Measurements from ENCODE around the gene NMNAT2. TPM values are rescaled to one million over a fixed set of nuclear protein-coding genes. Genes with fewer than 3 reads are reported as not detected.

Gene NMNAT2
- total and polyA plus RNA-seq, 9 donors: 0.24 to 2.5 (median 0.77) TPM; not detected in 1

- H3K27ac ChIP-seq: no peak overlapping the region
- TF ChIP-seq POLR2A (IDR thresholded peaks at IDR 0.05) (no peak), CTCF (IDR thresholded peaks at IDR 0.05) (no peak), EP300 (IDR thresholded peaks at IDR 0.05) (no peak)
- no peaks in the 10 kb centered on the region for H3K36me3 ChIP-seq
- no peak overlapping the region for H3K4me3 ChIP-seq
- 70 to 77% (median 74%) methylated on average over 6 of the region's 6 CpGs for WGBS, 3 donors
- H3K9me3 ChIP-seq: no peaks in the 10 kb centered on the region
- intact Hi-C loops (cut with DNase I): loop anchor here in 3 of 4 donors (2.0 to 5.0 kb wide), 3 partner anchors 33 to 354 kb away; no protein-coding TSS in a partner anchor
- no peaks in the 10 kb centered on the region for H3K27me3 ChIP-seq
- no peak for DNase-seq
- H3K4me1 ChIP-seq (ENCODE audit: insufficient read depth): peaks cover 4% of the 10 kb centered on the region
Observed at GRCh38 chr1:183315991-183316758, 102.0 kb downstream of the NMNAT2 start.

DNA sequence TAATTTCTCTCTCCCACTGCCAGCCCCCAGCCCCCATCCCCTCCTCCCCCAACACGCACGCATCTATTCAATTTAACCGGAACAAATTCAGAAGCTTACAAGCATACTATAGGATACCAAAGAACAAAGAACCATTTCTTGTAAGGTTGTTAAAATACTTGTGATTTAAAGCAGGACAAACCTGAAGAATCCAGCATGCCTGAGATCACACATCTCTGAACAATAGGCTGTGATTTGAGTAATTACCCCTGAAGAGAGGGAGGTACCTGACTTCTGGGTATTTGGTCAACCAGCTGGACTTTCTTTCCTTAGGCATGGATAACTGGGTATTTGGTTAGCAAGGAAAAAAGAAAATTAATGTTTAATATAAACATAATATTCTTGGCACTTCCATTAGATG lies 105.1 kb downstream of the NMNAT2 start:
- no peak overlapping the region for H3K4me3 ChIP-seq
- no peaks in the 10 kb centered on the region for H3K36me3 ChIP-seq
- no peak overlapping the region for H3K27ac ChIP-seq
- intact Hi-C loops (cut with DNase I): no loop called here
- 92 to 98% (median 97%) methylated on average over 3 of the region's 3 CpGs for WGBS, 3 donors
- H3K27me3 ChIP-seq: no peaks in the 10 kb centered on the region
- H3K4me1 ChIP-seq (ENCODE audit: insufficient read depth): peaks cover 3% of the 10 kb centered on the region
- TF ChIP-seq POLR2A (IDR thresholded peaks at IDR 0.05) (no peak), EP300 (IDR thresholded peaks at IDR 0.05) (no peak), CTCF (IDR thresholded peaks at IDR 0.05) (no peak)
- no peak for DNase-seq
- H3K9me3 ChIP-seq: no peaks in the 10 kb centered on the region

- TF ChIP-seq POLR2A (IDR thresholded peaks at IDR 0.05) (no peak), CTCF (IDR thresholded peaks at IDR 0.05) (no peak), EP300 (IDR thresholded peaks at IDR 0.05) (no peak)
- intact Hi-C loops (cut with DNase I): no loop called here
- DNase-seq: no peak
- H3K36me3 ChIP-seq: no peaks in the 10 kb centered on the region
- peaks cover 3% of the 10 kb centered on the region for H3K4me1 ChIP-seq (ENCODE audit: insufficient read depth)
- H3K4me3 ChIP-seq: no peak overlapping the region
- no peak overlapping the region for H3K27ac ChIP-seq
- H3K27me3 ChIP-seq: no peaks in the 10 kb centered on the region
- no peaks in the 10 kb centered on the region for H3K9me3 ChIP-seq
- 58 to 75% (median 61%) methylated on average over 5 of the region's 5 CpGs for WGBS, 3 donors
Observed at GRCh38 chr1:183310753-183311479, 107.3 kb downstream of the NMNAT2 start.

DNA sequence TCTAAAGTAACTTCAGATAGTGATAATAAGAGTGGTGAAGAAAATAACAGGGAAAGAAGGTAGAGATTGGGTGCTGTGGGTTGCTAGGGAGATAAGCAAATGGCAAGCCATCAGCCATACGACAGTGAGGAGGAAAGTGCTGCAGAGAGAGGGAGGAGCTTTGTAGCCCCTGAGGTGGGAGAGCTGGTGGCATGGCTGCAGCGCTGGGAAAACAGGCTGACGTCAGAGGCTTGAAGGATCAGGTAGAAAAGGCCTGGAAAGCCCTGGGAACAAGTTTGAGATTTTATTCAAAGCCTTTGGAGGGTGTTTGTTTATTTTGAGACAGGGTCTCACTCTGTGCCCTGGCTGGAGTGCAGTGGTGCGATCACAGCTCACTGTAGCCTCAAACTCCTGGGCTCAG lies 109.5 kb downstream of the NMNAT2 start:
- Histone ChIP-seq H3K4me3 (no peak overlapping the region), H3K27ac (no peak overlapping the region), H3K9me3 (no peaks in the 10 kb centered on the region), H3K27me3 (no peaks in the 10 kb centered on the region), H3K36me3 (no peaks in the 10 kb centered on the region), H3K4me1 (ENCODE audit: insufficient read depth) (peaks cover 3% of the 10 kb centered on the region)
- intact Hi-C loops (cut with DNase I): no loop called here
- TF ChIP-seq POLR2A (IDR thresholded peaks at IDR 0.05) (no peak), EP300 (IDR thresholded peaks at IDR 0.05) (no peak), CTCF (IDR thresholded peaks at IDR 0.05) (no peak)
- WGBS, 3 donors: 87 to 92% (median 87%) methylated on average over 4 of the region's 4 CpGs
- no peak for DNase-seq

Data from ovary (tissue), 9 donors.